Colonic mucosa (tissue), 4 donors: ENCODE measurements around the gene RYR3. TPM values are rescaled to one million over a fixed set of nuclear protein-coding genes. Genes with fewer than 3 reads are reported as not detected.

Experiments
- DNase-seq: peaks from one replicate; pipeline ENCODE4 v3.0.0-alpha.2; 2020
- H3K27ac ChIP-seq: fragments of 200-600 bp; one replicate; pipeline ENCODE4 v1.8.0; 2021
- H3K27me3 ChIP-seq: fragments of 200-600 bp; one replicate; pipeline ENCODE4 v1.8.0; 2021
- H3K36me3 ChIP-seq: fragments of 200-600 bp; one replicate; pipeline ENCODE4 v1.8.0; 2021
- H3K4me1 ChIP-seq: fragments of 200-600 bp; one replicate; pipeline ENCODE4 v1.8.0; 2021; ENCODE audit warnings: mild to moderate bottlenecking
- H3K4me3 ChIP-seq: fragments of 200-600 bp; one replicate; pipeline ENCODE4 v1.8.0; 2021
- H3K9ac ChIP-seq, 2 donors: one replicate each; pipeline ENCODE4 v1.7.0; 2013; ENCODE audit warnings: control low read depth in 2 of 2, low read depth in 2 of 2, low read length in 2 of 2
- H3K9me3 ChIP-seq: fragments of 200-600 bp; one replicate; pipeline ENCODE4 v1.8.0; 2021
- intact Hi-C: fragments of 100-400 bp; cut with DNase I; formaldehyde crosslinking; loops from one replicate; pipeline ENCODE4 v1.14.1; 2022
- total RNA-seq, 2 donors: library from RNA; stranded (reverse); fragmentation: NEBNext Ultra II Directional in 1 of 2; extraction: Animal tissue kit (Norgen Biotek cat#: 25700) in 1 of 2; gene quantifications; one replicate each; pipeline ENCODE4 v1.2.1, GENCODE V29; 2021
- TF ChIP-seq, protein P1 (sequence below): fragments of 200-600 bp; IDR thresholded peaks from one replicate; pipeline ENCODE4 v1.8.0; 2022; ENCODE audit warnings: antibody characterized with exemption, mild to moderate bottlenecking
- donor health status: healthy.
- donor health status: DM: no; HTN: no; CAD: no.
- donor health status: DM: no; HTN: no; CAD: no.

RYR3 gene
- total RNA-seq, 2 donors from 2014 or later = 0.17 to 1.1 TPM

DNA sequence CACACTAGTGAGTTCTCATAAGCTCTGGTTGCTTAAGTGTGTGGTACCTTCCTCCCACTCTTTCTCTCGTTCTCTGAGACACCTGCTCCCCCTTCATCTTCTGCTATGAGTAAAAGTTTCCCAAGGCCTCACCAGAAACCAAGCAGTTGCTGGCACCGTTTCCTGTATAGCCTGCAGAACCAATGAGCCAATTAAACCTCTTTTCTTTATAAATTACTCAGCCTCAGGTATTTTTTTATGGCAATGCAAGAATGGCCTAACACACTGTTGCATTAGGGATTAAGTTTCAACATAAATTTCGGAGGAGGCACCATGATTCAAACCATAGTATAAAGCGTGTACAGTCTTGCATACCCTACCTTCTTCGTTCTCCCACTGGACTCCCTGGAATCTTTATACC, 405.3 kb downstream of the RYR3 start:
- TF ChIP-seq, protein P1, sequence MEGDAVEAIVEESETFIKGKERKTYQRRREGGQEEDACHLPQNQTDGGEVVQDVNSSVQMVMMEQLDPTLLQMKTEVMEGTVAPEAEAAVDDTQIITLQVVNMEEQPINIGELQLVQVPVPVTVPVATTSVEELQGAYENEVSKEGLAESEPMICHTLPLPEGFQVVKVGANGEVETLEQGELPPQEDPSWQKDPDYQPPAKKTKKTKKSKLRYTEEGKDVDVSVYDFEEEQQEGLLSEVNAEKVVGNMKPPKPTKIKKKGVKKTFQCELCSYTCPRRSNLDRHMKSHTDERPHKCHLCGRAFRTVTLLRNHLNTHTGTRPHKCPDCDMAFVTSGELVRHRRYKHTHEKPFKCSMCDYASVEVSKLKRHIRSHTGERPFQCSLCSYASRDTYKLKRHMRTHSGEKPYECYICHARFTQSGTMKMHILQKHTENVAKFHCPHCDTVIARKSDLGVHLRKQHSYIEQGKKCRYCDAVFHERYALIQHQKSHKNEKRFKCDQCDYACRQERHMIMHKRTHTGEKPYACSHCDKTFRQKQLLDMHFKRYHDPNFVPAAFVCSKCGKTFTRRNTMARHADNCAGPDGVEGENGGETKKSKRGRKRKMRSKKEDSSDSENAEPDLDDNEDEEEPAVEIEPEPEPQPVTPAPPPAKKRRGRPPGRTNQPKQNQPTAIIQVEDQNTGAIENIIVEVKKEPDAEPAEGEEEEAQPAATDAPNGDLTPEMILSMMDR = no peak
- H3K27ac ChIP-seq = no peak overlapping the region
- H3K9me3 ChIP-seq = no peaks in the 10 kb centered on the region
- H3K9ac ChIP-seq = no peak overlapping the region
- no peaks in the 10 kb centered on the region for H3K4me1 ChIP-seq
- H3K36me3 ChIP-seq = no peaks in the 10 kb centered on the region
- H3K4me3 ChIP-seq = no peak overlapping the region
- intact Hi-C loops = no loop called here
- H3K27me3 ChIP-seq = no peaks in the 10 kb centered on the region
- no peak for DNase-seq

DNA sequence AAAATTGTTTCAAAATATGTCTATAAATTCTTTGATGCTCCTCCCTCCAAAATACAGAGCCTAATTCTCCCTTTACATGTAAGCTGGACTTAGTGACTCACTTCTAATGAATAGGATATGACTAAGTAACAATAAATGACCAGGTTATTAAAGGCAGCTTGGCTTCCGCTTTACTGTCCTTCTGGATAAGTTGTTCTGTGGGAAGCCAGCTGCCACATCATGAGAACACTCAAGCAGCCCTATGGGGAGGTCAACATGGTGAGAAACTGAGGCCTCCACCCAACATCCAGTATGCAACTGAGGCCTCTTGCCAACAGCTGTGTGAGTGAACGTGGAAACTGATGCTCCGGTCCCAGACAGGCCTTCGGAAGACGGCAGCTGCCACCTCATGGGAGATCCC, 410.2 kb downstream of the RYR3 start:
- Histone ChIP-seq H3K27me3 (no peaks in the 10 kb centered on the region), H3K27ac (no peak overlapping the region), H3K9me3 (no peaks in the 10 kb centered on the region), H3K9ac (no peak overlapping the region), H3K4me3 (no peak overlapping the region), H3K4me1 (no peaks in the 10 kb centered on the region), H3K36me3 (no peaks in the 10 kb centered on the region)
- TF ChIP-seq, protein P1 = no peak
- intact Hi-C loops = no loop called here
- DNase-seq = no peak

DNA sequence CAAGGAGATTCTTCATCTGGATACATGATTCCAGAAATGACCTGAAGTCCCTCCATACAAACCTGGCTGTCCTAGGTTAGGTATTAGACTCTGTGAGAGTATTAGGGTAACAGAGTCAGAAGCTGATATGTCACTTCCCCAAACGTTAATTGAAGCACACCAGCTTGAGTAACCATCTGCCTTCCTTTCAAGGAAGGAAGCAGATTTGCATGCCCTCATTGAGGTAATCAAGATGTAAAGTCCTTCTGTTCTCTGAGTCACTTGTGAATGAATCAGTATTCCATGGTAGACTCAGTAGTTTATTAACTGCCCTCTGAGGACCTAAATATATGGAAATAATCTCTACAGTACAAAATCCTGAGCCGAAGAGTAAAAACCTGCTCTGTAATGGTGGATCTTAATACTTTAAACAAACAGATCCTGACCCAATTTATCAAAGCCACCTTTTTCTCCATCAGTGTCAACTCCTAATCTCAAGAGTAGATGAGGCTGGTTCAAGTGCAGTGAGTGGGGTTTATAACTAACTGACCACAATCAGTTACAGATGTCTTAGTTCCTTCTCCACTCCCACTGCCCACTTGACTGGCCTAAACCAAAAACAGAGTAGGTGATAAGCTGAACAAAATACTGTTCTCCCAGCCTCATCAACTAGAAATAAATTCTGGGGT, 411.4 kb downstream of the RYR3 start:
- Histone ChIP-seq H3K27ac (no peak overlapping the region), H3K4me1 (no peaks in the 10 kb centered on the region), H3K4me3 (no peak overlapping the region), H3K27me3 (no peaks in the 10 kb centered on the region), H3K9ac (no peak overlapping the region), H3K9me3 (no peaks in the 10 kb centered on the region), H3K36me3 (no peaks in the 10 kb centered on the region)
- DNase-seq = no peak
- TF ChIP-seq, protein P1 = no peak
- intact Hi-C loops = no loop called here

DNA sequence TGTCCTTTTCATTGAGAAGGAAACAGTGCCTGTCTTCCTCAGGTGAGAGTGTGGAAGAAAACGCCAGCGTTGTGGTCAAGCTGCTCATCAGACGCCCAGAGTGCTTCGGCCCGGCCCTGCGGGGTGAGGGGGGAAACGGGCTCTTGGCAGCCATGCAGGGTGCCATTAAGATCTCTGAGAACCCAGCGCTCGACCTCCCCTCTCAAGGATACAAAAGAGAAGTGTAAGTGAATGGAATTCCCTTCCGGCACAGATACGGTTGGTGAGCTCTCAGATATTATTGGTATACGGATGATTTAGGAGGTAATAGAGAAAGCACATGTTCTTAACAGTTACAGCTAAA, 411.9 kb downstream of the RYR3 start:
- Histone ChIP-seq H3K4me1 (no peaks in the 10 kb centered on the region), H3K36me3 (no peaks in the 10 kb centered on the region), H3K27me3 (no peaks in the 10 kb centered on the region), H3K9me3 (no peaks in the 10 kb centered on the region), H3K27ac (no peak overlapping the region), H3K9ac (no peak overlapping the region), H3K4me3 (no peak overlapping the region)
- no peak for DNase-seq
- intact Hi-C loops = no loop called here
- TF ChIP-seq, protein P1 = no peak

DNA sequence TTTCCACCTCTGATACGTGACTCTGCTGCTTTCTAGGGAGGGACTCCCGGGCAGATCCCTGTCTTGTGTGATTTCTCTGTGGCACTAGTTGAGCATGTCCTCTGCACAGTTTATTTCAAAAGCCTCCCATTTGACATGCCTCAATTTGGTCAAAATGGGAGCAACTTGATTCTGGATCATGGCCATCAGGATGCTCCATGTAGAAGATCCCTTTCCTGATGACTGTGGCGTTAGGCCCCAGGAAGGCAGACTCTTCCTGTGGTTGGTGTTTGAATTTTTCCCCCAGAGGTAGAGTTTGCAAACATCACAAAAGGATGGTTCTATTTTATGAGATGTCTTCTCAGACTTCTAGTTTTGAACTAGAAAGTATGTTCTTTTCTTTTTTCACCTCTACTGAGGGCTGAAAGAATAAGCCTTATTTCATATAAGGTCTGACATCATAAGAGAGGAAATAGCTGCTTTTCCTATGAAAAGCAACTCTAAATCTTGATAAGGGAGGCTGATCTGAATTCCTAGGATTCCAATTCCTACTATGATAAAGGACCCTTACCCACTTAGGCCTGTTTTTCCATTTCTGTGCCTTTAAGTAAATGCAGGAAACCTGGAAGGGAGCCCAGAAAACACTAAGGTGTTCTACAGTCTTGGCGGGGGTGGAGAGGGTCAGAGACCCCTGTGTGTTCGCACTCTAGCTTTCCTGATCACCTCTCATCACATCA, 413.7 kb downstream of the RYR3 start:
- Histone ChIP-seq H3K4me1 (no peaks in the 10 kb centered on the region), H3K4me3 (no peak overlapping the region), H3K27me3 (no peaks in the 10 kb centered on the region), H3K9ac (no peak overlapping the region), H3K9me3 (no peaks in the 10 kb centered on the region), H3K27ac (no peak overlapping the region), H3K36me3 (no peaks in the 10 kb centered on the region)
- no peak for DNase-seq
- intact Hi-C loops = no loop called here
- TF ChIP-seq, protein P1 = no peak
